NCI-H1417 treated with DMSO at 0.1 percent for 48 hours (cell line): Measurements from ENCODE around the gene ITIH6.
"Not testable (repeated sequence)": the region's sequence is repeated elsewhere in the genome, so short reads cannot be mapped to it uniquely, and the experiment has no call there.

Experiments used
- DNase-seq: peaks from one replicate; lab custom pipeline; 2025; lab: John Stamatoyannopoulos, UW

ITIH6 gene, protein sequence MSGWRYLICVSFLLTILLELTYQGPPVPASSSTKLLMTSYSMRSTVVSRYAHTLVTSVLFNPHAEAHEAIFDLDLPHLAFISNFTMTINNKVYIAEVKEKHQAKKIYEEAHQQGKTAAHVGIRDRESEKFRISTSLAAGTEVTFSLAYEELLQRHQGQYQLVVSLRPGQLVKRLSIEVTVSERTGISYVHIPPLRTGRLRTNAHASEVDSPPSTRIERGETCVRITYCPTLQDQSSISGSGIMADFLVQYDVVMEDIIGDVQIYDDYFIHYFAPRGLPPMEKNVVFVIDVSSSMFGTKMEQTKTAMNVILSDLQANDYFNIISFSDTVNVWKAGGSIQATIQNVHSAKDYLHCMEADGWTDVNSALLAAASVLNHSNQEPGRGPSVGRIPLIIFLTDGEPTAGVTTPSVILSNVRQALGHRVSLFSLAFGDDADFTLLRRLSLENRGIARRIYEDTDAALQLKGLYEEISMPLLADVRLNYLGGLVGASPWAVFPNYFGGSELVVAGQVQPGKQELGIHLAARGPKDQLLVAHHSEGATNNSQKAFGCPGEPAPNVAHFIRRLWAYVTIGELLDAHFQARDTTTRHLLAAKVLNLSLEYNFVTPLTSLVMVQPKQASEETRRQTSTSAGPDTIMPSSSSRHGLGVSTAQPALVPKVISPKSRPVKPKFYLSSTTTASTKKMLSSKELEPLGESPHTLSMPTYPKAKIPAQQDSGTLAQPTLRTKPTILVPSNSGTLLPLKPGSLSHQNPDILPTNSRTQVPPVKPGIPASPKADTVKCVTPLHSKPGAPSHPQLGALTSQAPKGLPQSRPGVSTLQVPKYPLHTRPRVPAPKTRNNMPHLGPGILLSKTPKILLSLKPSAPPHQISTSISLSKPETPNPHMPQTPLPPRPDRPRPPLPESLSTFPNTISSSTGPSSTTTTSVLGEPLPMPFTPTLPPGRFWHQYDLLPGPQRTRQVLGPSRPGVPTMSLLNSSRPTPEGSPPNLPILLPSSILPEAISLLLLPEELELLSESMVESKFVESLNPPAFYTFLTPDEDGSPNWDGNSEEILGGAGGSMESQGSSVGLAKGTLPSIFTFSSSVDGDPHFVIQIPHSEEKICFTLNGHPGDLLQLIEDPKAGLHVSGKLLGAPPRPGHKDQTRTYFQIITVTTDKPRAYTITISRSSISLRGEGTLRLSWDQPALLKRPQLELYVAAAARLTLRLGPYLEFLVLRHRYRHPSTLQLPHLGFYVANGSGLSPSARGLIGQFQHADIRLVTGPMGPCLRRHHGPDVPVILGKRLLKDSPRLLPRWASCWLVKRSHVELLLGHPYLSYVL

DNA sequence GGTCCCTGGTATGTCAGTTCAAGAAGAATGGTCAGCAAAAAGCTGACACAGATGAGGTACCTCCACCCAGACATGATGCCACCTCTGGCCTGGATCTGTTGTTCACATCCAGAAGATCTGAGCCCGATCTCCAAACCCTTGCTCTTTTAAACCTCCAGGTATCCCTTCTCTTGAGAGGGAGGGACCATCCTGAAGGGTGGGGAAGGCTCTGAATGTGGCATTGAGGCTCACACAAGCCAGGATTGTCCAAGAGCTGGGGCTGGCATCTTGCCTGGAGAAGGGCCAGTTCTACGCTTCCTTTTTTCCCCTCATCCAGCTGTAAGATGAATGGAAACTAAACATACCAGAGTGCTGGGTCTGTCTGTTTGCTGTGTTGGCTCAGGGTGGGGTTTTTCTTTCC is at the start of gene ITIH6:
TSS of gene ITIH6 (minus strand) at position 119 of the 400 bp plus-strand sequence. CDS start at position 74, 45 bp downstream.
- DNase-seq, result no peak

- not testable (repeated sequence) for DNase-seq
Measured at GRCh38 chrX:54847700-54848099, 49.6 kb upstream of the ITIH6 start.

DNA sequence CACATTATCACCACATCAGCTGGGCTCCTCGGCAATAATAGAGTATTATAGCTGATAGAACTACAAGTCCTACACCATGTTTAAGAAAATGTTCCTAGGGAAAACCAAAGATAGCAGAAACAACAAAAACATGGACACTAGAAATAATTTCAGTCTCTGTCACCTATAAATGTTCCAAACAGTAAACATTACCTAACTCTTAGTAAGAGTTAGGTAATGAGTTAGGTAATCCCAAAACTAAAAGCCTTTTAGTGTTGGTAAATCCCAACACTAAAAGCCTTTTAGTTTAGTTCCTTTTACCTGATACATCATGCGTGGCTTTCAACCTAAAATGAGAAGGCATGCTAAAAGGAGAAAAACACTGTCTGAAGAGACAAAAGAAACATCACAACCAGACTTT is 45.0 kb upstream of the ITIH6 start:
- no peak for DNase-seq

DNA sequence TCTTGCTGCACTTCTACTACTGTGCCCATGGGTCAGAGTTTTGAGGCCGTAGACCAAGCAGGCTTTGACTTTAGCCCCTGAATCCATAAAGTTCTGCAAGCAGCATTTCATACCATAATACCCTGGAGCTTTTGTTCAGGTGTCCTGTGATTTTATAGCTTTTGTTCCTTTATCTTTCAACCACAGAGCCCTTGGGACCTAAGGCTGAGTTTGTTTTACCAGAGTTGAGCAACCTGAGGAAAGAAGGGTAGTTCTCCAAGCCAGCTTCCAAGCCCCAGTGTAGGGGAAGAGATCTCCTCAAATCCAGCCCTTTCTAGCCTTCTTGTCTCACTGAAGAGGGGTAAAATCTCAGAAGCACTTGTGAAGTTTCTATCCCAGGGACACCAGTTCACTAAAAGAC is 44.6 kb upstream of the ITIH6 start:
- no peak for DNase-seq

DNA sequence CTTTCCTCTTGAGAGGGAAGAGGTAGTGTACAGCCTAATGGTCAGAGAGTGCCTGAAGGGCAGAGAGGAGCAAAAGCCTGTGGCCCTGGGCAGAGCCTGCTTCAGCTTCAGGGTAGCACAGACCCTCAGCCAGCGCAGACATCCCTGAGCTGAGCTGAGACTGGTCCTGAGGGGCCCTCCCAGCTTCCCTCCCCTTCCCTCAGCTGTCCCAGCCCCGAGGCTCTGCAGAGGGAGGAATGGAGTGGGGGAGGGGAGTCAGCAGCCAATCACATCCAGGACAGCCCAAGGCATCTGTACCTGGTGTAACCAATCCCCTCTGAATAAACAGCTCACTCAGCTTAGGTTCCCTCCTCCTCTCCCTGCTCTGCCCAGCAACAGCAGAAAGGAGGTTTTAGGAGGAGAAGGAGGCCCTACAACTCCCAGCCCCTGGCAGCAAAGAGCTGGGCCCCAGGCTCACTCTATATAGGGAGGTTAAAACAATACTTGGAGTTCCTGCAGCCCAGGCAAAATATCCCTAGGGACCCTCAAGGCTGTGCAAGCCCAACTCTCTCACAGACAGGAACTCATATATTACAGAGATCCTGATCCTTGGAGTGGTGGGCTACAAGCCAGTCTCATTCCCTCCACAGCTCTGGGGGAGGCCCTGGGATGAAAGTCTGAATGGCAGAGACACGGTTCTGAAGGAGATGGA is 43.3 kb upstream of the ITIH6 start:
- not testable (repeated sequence) for DNase-seq

GRCh38 chrX:54838583-54838982 is 40.5 kb upstream of the ITIH6 start:
- DNase-seq, result no peak

GRCh38 chrX:54826598-54826997 is 28.5 kb upstream of the ITIH6 start:
- DNase-seq, result no peak

DNA sequence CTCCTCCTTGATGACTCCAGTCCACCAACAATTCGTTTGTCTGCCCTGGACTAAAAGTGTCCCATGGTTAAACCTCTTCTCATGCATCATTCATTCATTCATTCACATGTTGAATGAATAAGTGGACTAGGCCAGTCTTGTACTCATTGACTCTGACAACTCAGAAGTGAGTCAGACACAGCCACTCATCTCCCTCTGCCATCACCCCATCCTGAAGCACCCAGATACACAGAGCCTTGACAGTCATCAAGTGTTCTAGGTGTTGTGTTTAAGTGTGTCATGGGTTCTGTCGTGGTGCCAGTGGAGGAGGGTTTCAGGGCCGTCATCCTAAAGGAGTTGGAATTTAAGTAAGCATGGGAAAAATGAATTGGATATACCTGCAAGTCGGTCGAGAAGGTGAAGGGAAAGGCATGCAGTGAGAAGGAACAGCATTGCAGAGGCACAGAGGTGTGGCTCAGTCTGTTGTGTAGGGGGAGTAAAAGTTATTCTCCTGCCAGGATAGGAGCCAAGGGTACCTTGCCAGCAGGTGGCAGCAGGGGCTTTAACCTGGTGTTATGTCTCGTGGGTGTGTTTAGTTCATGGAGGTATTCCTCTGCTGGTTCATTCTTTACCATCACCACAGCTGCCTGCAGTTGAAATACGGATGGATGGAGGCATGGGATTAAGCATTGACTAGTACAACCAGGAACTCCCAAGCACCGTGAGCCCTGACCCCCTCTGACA is 27.8 kb upstream of the ITIH6 start:
- no peak for DNase-seq

DNA sequence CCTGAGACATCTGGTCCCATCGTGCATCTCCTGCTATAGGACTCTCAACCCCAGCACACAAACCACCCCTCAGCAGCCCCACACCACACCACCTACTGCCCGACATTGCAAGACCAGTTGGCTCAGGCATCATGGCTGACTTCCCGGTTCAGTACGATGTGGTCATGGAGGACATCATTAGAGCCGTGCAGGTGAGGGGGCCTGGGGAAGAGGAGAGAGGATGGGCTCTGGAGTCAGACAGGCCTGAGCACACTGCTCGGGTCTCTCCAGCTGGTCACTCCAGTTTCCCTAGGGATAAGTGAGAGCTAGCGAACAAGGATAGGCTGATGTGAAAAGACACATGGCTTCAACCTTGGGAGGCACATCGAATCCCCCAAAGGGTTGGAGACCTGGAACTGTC is 26.7 kb upstream of the ITIH6 start:
- DNase-seq, result no peak

- no peak for DNase-seq
Measured at GRCh38 chrX:54824195-54824594, 26.1 kb upstream of the ITIH6 start.

- no peak for DNase-seq
Measured at GRCh38 chrX:54821310-54821709, 23.3 kb upstream of the ITIH6 start.

- DNase-seq, result no peak
Measured at GRCh38 chrX:54820737-54821136, 22.7 kb upstream of the ITIH6 start.

DNA sequence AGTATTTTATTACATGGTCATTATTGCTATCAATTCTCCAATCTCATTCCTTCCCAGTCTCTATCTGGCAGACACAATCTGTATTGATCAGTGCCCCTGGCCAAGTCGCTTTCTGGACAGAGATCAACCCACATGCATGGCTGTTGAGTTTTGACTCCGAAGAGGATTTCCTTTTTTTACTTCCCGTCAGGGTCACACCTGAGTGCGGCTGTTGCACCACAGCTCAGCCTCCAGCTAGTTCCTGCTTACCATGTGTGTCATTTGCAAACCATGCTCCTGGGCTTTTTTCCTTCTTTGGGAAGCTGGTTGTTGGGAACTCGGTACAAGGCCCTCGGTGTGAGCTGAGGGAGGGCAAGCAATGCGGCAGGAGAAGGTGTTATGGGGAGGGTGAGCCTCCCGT is 21.1 kb upstream of the ITIH6 start:
- DNase-seq, result no peak

DNA sequence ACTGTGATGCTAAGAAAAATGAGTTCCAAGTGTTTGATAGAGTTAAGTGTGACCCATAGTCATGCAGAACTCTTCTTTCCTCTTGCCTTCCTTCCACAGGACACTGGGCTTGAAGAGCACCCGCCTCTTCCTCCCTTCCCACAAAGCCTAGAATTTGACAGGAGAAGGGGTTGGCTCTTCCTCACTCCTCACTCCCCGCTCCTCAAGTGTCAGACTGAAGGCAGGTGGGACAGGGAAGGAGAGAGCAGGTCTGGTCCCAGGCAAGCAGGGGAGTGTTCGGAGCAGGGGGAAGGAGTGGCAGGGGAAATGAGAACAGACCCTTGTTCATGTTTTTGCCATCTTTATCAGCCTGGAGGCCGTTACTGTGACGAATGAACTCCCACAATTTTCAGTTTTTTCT is 20.2 kb upstream of the ITIH6 start:
- no peak for DNase-seq

DNA sequence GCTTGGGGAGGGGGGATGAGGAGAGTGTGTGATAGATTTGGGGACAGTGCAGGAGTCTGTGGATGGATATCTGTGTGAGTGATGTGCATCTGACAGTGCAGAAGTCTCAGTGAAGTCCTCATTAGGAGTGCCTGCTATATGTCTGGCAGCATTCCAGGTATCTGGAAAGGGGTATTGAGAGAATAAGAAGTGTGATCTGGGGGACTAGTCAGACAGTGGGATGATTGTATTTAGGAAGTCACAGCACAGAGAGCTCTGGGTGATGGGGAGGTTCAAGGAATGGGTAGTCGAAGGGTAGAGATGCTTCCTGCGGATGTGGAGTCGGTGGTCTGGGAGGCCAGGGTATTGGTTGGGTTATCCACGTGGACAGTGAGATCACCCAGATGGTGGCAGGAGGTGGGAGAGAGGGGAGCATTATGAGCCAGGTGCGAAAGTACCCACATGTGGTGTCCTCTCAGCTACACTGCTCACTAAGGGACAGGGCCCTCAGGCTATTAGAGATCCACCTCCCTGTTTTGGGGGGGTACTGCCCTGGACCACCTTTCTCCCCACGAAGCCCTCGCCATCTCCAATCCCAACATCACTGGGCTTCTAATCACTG is 19.3 kb upstream of the ITIH6 start:
- DNase-seq, result no peak

DNA sequence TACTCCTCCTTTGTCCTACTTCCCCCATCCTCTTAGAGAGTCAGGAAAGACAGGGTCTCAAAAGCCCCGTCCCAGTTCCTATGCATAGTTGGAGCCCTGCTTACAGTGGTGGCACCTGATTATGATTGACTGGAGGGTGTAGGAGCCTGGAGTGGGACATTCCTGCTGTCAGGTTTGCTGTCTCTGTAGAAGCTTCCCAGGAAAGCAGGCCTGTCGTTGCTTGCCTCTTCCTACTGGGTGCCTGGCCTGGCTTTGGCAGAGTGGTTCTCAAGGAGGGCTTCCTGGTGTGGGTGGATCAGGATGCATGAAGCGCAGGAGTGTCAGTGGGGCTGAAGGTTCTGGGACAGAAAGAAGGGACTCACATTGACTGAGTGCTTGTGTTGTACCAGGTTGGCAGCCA is 14.3 kb upstream of the ITIH6 start:
- DNase-seq, result no peak

- DNase-seq, result no peak
Measured at GRCh38 chrX:54811301-54811885, 13.3 kb upstream of the ITIH6 start.

- no peak for DNase-seq
Measured at GRCh38 chrX:54810532-54810931, 12.5 kb upstream of the ITIH6 start.

DNA sequence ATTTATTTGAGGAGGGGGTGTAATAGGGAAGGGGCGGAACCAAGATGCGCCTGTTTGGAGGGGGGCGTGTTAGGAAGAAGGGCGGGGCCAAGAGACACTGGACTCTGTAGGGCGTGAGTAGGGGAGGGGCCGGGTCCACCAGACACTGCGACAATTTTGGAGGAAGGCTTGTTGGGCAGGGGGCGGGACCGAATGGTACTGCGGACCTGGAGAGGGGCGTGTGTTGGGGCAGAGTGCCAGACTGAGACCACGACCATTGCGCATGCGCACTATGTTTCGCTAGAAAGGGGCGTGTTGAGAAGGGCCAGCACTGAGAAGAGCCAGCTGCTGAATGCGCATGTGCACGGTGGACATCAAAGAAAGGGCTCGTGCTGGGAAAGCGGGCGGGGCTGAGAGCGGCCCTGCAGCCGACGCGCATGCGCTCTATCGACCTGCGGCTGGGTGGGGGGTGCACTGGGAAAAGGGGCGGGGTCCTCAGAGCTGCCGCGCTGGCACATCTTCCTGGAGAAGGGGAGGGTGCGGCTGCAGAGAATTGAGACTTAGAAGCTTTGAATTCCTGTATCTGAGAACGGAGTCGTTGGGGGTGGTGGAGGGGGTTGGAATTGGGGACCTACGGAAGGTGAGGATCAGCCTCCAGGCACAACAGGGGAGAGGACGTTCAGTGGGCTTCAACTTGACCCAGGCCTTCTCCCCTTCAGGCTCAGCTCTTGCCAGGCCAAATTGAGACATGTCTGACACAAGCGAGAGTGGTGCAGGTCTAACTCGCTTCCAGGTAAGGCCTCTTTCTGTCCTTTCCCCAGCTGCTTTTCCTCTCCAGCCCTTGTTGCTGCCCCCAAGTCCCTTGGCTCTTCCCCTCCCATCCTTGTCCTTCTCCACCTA is 10.8 kb upstream of the ITIH6 start:
- peak; percentile 62 for DNase-seq
